Sigmoid colon (tissue), 7 donors: ENCODE measurements around the gene KCNH1. TPM values are rescaled to one million over a fixed set of nuclear protein-coding genes. Genes with fewer than 3 reads are reported as not detected.

ENCODE experiments used
- DNase-seq: peaks from one replicate; pipeline ENCODE4 v3.0.0-alpha.2; 2019
- H3K27ac ChIP-seq, 4 donors: fragments of 200-600 bp; sonication (generic); one replicate each; pipeline ENCODE4 v1.5.1; 2016 to 2019; ENCODE audit warnings: mild to moderate bottlenecking in 1 of 4
- H3K27me3 ChIP-seq, 3 donors: fragments of 200-600 bp; sonication (generic); one replicate each; pipeline ENCODE4 v1.5.1; 2019; ENCODE audit warnings: mild to moderate bottlenecking in 1 of 3
- H3K36me3 ChIP-seq, 4 donors: fragments of 200-600 bp; sonication (generic); one replicate each; pipeline ENCODE4 v1.5.1; 2016 to 2019
- H3K4me1 ChIP-seq, 4 donors: fragments of 200-600 bp; sonication (generic); one replicate each; pipeline ENCODE4 v1.5.1; 2017 to 2019
- H3K4me3 ChIP-seq, 4 donors: fragments of 200-600 bp; sonication (generic); one replicate each; pipeline ENCODE4 v1.5.1; 2017 to 2019; ENCODE audit warnings: mild to moderate bottlenecking in 2 of 4, moderate library complexity in 1 of 4
- H3K9me3 ChIP-seq, 4 donors: fragments of 200-600 bp in 3 of 4; sonication (generic) in 3 of 4; one replicate each; pipeline versions ENCODE4 v1.5.1 to v1.6.1; 2013 to 2019
- EP300 ChIP-seq, 4 donors: sonication (generic); formaldehyde crosslinking; IDR thresholded peaks; one replicate each; pipeline ENCODE4 v1.6.1; 2017; ENCODE audit warnings: antibody characterized with exemption in 4 of 4
- POLR2A ChIP-seq, 2 donors: fragments of 450-650 bp; IDR thresholded peaks; one replicate each; pipeline ENCODE4 v1.6.1; 2016; ENCODE audit warnings: antibody characterized with exemption in 2 of 2, mild to moderate bottlenecking in 2 of 2, moderate library complexity in 2 of 2
- POLR2AphosphoS5 ChIP-seq, 4 donors: sonication (generic); formaldehyde crosslinking; IDR thresholded peaks; one replicate each; pipeline ENCODE4 v1.6.1; 2017; ENCODE audit warnings: antibody characterized with exemption in 4 of 4
- WGBS, 2 donors: extraction: QIAGEN DNeasy Blood & Tissue Kit; methylation state at CpG; one replicate each; pipeline ENCODE4 v1.1.7; 2013; 5-methylcytosine and 5-hydroxymethylcytosine counted together
- intact Hi-C: fragments of 100-400 bp; cut with DNase I; formaldehyde crosslinking; loops from one replicate; pipeline ENCODE4 v1.15.1; 2023
- polyA plus RNA-seq, 3 donors: library from polyadenylated mRNA; stranded (reverse); fragments of 200-250 nt; gene quantifications; one replicate each; pipeline ENCODE4 v1.2.3, GENCODE V29; 2013
- total RNA-seq, 4 donors: library from RNA; depleted of rRNA; stranded (reverse); fragments of >200 nt; gene quantifications; one replicate each; pipeline ENCODE4 v1.1.0, GENCODE V29; 2016
- TF ChIP-seq, protein P1 (sequence below), 4 experiments: fragments of 450-650 bp in 3 of 4; fragments of 200-600 bp in 1 of 4; IDR thresholded peaks; one replicate each; pipeline ENCODE4 v1.5.1; 2016 to 2019; ENCODE audit warnings: antibody characterized with exemption in 4 of 4, mild to moderate bottlenecking in 3 of 4, moderate library complexity in 2 of 4
- donor health status: healthy with polysubstance abuse.
- donor health status: Bipolar disorder and iron deficiency.
- donor health status: healthy.

KCNH1 gene
- total and polyA plus RNA-seq, 7 donors: 0.23 to 3.1 (median 0.55) TPM; not detected in 2

DNA sequence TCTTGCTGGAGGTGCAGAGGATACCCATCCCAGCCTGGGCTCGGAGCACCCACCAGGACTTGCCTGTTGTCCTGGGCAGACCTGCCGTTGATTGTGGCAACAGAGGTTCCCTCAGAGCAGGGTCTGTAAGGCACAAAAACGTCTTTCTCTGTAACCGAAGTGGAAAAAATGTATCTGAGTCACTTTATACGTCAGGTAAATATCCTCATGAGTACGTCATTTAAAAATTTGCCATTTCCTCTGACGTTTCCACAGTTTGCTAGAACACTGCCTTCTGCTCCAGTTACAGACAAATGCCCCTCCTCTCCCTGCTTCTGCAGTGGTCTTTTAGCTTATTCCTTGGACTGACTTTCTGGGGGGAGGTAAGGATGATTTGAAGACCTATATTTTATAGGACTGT is 478.4 kb downstream of the KCNH1 start:
- no peak for DNase-seq
- no peak overlapping the region for H3K27ac ChIP-seq
- H3K36me3 ChIP-seq: no peaks in the 10 kb centered on the region
- no peaks in the 10 kb centered on the region for H3K27me3 ChIP-seq
- no peaks in the 10 kb centered on the region for H3K9me3 ChIP-seq
- intact Hi-C loops: no loop called here
- H3K4me1 ChIP-seq: no peaks in the 10 kb centered on the region
- TF ChIP-seq, protein P1, sequence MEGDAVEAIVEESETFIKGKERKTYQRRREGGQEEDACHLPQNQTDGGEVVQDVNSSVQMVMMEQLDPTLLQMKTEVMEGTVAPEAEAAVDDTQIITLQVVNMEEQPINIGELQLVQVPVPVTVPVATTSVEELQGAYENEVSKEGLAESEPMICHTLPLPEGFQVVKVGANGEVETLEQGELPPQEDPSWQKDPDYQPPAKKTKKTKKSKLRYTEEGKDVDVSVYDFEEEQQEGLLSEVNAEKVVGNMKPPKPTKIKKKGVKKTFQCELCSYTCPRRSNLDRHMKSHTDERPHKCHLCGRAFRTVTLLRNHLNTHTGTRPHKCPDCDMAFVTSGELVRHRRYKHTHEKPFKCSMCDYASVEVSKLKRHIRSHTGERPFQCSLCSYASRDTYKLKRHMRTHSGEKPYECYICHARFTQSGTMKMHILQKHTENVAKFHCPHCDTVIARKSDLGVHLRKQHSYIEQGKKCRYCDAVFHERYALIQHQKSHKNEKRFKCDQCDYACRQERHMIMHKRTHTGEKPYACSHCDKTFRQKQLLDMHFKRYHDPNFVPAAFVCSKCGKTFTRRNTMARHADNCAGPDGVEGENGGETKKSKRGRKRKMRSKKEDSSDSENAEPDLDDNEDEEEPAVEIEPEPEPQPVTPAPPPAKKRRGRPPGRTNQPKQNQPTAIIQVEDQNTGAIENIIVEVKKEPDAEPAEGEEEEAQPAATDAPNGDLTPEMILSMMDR (IDR thresholded peaks at IDR 0.05): no peak
- TF ChIP-seq POLR2AphosphoS5 (IDR thresholded peaks at IDR 0.05): no peak
- no peak for TF ChIP-seq EP300 (IDR thresholded peaks at IDR 0.05)
- no peak overlapping the region for H3K4me3 ChIP-seq
- 82 to 85% methylated on average over 7 of the region's 7 CpGs for WGBS, 2 donors

DNA sequence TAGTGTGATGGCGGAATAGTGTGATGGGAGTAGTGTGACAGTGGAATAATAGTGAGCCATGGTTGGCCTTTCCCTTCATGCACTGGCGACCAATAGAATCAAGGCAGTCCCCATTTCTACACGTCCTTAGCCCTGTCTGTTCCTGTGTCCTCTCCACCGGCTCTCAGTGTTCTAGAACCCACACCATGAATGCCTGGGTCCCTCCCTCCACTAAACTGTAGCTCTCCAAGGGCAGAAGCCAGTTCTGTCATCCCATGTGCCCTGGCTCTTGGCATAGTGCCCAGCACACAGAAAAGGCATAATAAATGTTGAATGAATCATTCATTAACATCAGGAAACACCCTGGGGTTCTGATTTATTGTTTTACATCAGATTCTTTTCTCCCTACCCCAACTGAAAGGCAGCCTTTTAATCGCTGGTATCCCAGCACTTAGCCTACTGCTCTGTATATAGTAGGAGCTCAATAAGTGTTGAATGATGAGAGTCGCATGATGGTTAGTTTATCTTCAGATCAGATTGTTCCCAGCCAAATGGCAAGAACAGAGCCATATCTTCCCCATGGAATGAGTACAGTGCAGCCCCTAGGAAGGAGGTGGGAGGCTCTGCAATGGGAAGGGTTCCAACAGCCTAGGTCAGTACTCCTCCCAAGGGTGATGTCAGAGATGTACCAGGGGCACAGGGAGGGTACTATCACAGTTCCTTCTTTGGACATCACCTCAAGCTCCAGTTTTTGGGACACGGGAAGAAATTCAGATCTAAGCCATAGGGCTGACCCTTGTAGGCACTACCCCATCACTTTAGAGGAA is 479.6 kb downstream of the KCNH1 start:
- Histone ChIP-seq H3K4me3 (no peak overlapping the region), H3K9me3 (no peaks in the 10 kb centered on the region), H3K4me1 (no peaks in the 10 kb centered on the region), H3K36me3 (no peaks in the 10 kb centered on the region), H3K27me3 (no peaks in the 10 kb centered on the region), H3K27ac (no peak overlapping the region)
- 65 to 80% methylated on average over 7 of the region's 7 CpGs for WGBS, 2 donors
- DNase-seq: no peak
- intact Hi-C loops: no loop called here
- TF ChIP-seq POLR2AphosphoS5 (IDR thresholded peaks at IDR 0.05) (no peak), EP300 (IDR thresholded peaks at IDR 0.05) (no peak), POLR2A (IDR thresholded peaks at IDR 0.05) (no peak)
- TF ChIP-seq, protein P1 (IDR thresholded peaks at IDR 0.05): no peak

DNA sequence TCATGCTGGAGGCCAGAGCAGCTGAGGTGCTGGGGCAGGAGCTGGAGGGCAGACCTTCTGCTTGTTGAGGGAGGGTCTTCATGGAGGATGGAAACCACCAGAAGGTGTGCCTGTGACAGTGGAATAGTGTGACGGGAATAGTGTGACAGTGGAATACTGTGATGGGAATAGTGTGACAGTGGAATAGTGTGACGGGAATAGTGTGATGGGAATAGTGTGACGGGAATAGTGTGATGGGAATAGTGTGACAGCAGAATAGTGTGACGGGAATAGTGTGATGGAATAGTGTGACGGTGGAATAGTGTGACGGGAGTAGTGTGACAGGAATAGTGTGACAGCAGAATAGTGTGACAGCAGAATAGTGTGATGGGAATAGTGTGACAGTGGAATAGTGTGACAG is 480.2 kb downstream of the KCNH1 start:
- no peak for DNase-seq
- Histone ChIP-seq H3K4me1 (no peaks in the 10 kb centered on the region), H3K27me3 (no peaks in the 10 kb centered on the region), H3K36me3 (no peaks in the 10 kb centered on the region), H3K27ac (no peak overlapping the region), H3K9me3 (no peaks in the 10 kb centered on the region), H3K4me3 (no peak overlapping the region)
- intact Hi-C loops: no loop called here
- TF ChIP-seq, protein P1 (IDR thresholded peaks at IDR 0.05): no peak
- TF ChIP-seq EP300 (IDR thresholded peaks at IDR 0.05) (no peak), POLR2AphosphoS5 (IDR thresholded peaks at IDR 0.05) (no peak), POLR2A (IDR thresholded peaks at IDR 0.05) (no peak)
- WGBS, 2 donors: 66 to 74% methylated on average over 6 of the region's 6 CpGs

DNA sequence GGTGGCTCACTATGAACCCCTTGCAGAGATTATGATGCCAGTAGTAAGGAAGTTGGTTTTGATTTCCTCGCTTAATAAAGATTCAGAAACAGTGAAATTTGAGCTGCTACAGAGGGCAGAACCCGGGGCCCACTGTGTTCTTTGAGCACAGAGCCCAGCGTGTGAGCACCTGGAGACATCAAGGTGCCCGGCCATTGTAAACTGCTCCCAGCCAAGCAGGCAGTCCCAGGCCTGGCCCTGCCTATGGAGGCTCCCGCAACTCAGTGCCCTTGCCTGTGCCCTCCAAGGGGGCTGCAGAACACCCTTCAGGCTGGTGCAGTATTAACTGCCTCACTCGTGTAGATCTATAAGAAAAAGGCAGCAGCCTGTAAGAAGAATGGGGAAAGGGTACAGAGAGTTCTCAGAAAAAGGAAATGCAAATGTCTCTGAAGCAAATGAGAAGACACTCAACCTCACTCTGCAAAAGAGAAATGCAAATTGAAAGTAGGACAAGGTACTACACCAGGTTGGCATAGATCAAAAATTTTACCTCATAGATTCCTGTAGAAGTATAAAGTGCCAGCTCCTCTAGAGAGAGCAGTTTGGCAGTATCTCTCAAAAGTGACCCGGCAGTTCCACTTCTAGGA is 481.5 kb downstream of the KCNH1 start:
- WGBS, 2 donors: 86 to 88% methylated on average over 7 of the region's 7 CpGs
- H3K4me1 ChIP-seq: no peaks in the 10 kb centered on the region
- no peaks in the 10 kb centered on the region for H3K9me3 ChIP-seq
- intact Hi-C loops: no loop called here
- no peak overlapping the region for H3K27ac ChIP-seq
- H3K27me3 ChIP-seq: no peaks in the 10 kb centered on the region
- DNase-seq: no peak
- H3K4me3 ChIP-seq: no peak overlapping the region
- TF ChIP-seq, protein P1 (IDR thresholded peaks at IDR 0.05): no peak
- no peak for TF ChIP-seq POLR2A (IDR thresholded peaks at IDR 0.05)
- TF ChIP-seq EP300 (IDR thresholded peaks at IDR 0.05): no peak
- no peak for TF ChIP-seq POLR2AphosphoS5 (IDR thresholded peaks at IDR 0.05)
- H3K36me3 ChIP-seq: no peaks in the 10 kb centered on the region
